ENCODE data around the gene LARP4B.

LARP4B gene

DNA sequence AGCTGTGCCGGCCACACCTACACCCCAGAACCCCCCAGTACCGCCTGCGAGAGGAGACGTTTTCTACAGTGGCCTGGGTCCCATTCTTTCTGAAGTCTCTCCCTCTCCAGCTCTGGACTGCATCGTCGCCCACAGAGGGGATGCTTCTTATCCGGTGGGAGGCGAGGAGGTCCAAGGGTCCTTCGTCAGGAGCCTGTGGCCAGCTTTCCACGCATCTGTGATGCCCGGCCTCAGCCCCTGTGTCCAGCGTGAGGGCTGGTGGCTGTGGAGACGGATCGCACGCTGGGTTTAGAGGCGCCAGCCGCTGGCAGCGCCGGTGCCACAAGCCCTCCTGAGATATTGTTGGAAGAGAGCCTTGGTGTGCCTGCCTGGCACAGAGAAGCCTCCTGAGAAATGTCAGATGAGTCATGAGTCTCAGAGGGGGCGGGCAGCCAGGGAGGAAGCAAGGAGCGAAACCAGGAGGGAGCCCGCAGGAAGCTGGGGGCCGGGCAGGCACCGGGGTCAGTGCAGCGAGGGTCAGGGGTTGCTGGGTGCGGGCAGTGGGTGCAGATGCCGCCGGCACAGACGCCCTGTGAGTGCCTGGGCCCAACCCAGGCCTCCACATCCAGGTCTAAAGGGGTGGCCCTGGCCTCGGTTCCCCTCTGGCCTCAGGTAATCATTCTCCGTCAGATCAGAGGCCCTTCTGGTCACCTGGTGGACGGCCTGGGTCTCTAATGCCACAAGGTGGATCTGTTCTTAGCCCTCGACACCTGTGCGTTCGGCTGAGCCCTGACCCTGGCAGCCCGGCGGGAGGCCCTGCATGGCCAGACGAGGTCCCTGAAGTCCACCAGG lies 156.0 kb downstream of the LARP4B start:
- Histone ChIP-seq H3K27ac (replicated peaks; ENCODE audit: low read length) (no peak overlapping the region), H3K27me3 (ENCODE audit: control insufficient read depth in 3 of 3, insufficient read depth in 3 of 3, low read depth in 1 of 3, low read length in 3 of 3) (no peaks in the 10 kb centered on the region), H2AFZ (ENCODE audit: low read length) (no peak overlapping the region), H3K4me2 (ENCODE audit: insufficient read depth, low read length, poor library complexity, severe bottlenecking) (no peak overlapping the region), H2BK15ac (ENCODE audit: low read length) (no peak overlapping the region), H3K18ac (ENCODE audit: low read length) (peak overlapping the region; percentile 76), H2BK5ac (ENCODE audit: low read length) (no peak overlapping the region), H2BK120ac (ENCODE audit: low read depth, low read length) (no peak overlapping the region), H4K8ac (ENCODE audit: low read depth, low read length) (no peak overlapping the region), H4K91ac (ENCODE audit: low read depth, low read length, poor library complexity) (no peak overlapping the region), H3K4me3 (ENCODE audit: low read length in 2 of 2) (no peak overlapping the region), H3K36me3 (replicated peaks in 1 of 2; ENCODE audit: control insufficient read depth in 2 of 2, insufficient read depth in 2 of 2, low read length in 2 of 2) (no peaks in the 10 kb centered on the region), H3K4me1 (ENCODE audit: control insufficient read depth in 2 of 2, insufficient read depth in 1 of 2, low read depth in 1 of 2, low read length in 2 of 2) (no peaks in the 10 kb centered on the region), H3K9ac (ENCODE audit: low read depth, low read length, poor library complexity) (no peak overlapping the region), H3K23ac (ENCODE audit: low read depth, low read length, poor library complexity) (no peak overlapping the region), H2AK5ac (ENCODE audit: low read depth, low read length) (no peak overlapping the region), H3K79me1 (ENCODE audit: low read depth, low read length) (no peaks in the 10 kb centered on the region), H3K4ac (ENCODE audit: low read length) (no peak overlapping the region), H3K9me3 (replicated peaks in 1 of 2; ENCODE audit: control insufficient read depth in 2 of 2, insufficient read depth in 1 of 2, low read depth in 1 of 2, low read length in 2 of 2) (peaks cover 0 to 3% of the 10 kb centered on the region in 2 donors), H3K14ac (ENCODE audit: low read length) (peak overlapping the region; percentile 8), H2BK12ac (ENCODE audit: low read length) (peak overlapping the region; percentile 63)
- WGBS, 2 donors (ENCODE audit: extremely low coverage in 2 of 2, insufficient read length in 2 of 2, insufficient replicate concordance in 1 of 2): no CpG with 5 or more reads among the region's 38 CpGs
- no peak for DNase-seq (ENCODE audit: low spot score)

- H2BK120ac ChIP-seq (ENCODE audit: low read depth, low read length): no peak overlapping the region
- H3K9ac ChIP-seq (ENCODE audit: low read depth, low read length, poor library complexity): no peak overlapping the region
- no peak overlapping the region for H3K4me3 ChIP-seq (ENCODE audit: low read length in 2 of 2)
- no peak overlapping the region for H3K4me2 ChIP-seq (ENCODE audit: insufficient read depth, low read length, poor library complexity, severe bottlenecking)
- H2BK15ac ChIP-seq (ENCODE audit: low read length): no peak overlapping the region
- no peak overlapping the region for H4K91ac ChIP-seq (ENCODE audit: low read depth, low read length, poor library complexity)
- H3K14ac ChIP-seq (ENCODE audit: low read length): peak overlapping the region; percentile 56
- H3K27ac ChIP-seq (replicated peaks; ENCODE audit: low read length): no peak overlapping the region
- H3K27me3 ChIP-seq (ENCODE audit: control insufficient read depth in 3 of 3, insufficient read depth in 3 of 3, low read depth in 1 of 3, low read length in 3 of 3): no peaks in the 10 kb centered on the region
- no peak overlapping the region for H3K4ac ChIP-seq (ENCODE audit: low read length)
- H4K8ac ChIP-seq (ENCODE audit: low read depth, low read length): no peak overlapping the region
- peaks cover 3% of the 10 kb centered on the region in 2 donors for H3K9me3 ChIP-seq (replicated peaks in 1 of 2; ENCODE audit: control insufficient read depth in 2 of 2, insufficient read depth in 1 of 2, low read depth in 1 of 2, low read length in 2 of 2)
- no peak overlapping the region for H2AK5ac ChIP-seq (ENCODE audit: low read depth, low read length)
- H3K18ac ChIP-seq (ENCODE audit: low read length): no peak overlapping the region
- H3K79me1 ChIP-seq (ENCODE audit: low read depth, low read length): no peaks in the 10 kb centered on the region
- no peak overlapping the region for H2BK12ac ChIP-seq (ENCODE audit: low read length)
- peak overlapping the region; percentile 55 for H3K23ac ChIP-seq (ENCODE audit: low read depth, low read length, poor library complexity)
- WGBS, 2 donors (ENCODE audit: extremely low coverage in 2 of 2, insufficient read length in 2 of 2, insufficient replicate concordance in 1 of 2): no CpG with 5 or more reads among the region's 23 CpGs
- no peak overlapping the region for H2AFZ ChIP-seq (ENCODE audit: low read length)
- DNase-seq (ENCODE audit: low spot score): no peak
- H2BK5ac ChIP-seq (ENCODE audit: low read length): no peak overlapping the region
- H3K36me3 ChIP-seq (replicated peaks in 1 of 2; ENCODE audit: control insufficient read depth in 2 of 2, insufficient read depth in 2 of 2, low read length in 2 of 2): no peaks in the 10 kb centered on the region
- H3K4me1 ChIP-seq (ENCODE audit: control insufficient read depth in 2 of 2, insufficient read depth in 1 of 2, low read depth in 1 of 2, low read length in 2 of 2): no peaks in the 10 kb centered on the region
These were observed 156.8 kb downstream of the LARP4B start for GRCh38 chr10:774661-775244.

DNA sequence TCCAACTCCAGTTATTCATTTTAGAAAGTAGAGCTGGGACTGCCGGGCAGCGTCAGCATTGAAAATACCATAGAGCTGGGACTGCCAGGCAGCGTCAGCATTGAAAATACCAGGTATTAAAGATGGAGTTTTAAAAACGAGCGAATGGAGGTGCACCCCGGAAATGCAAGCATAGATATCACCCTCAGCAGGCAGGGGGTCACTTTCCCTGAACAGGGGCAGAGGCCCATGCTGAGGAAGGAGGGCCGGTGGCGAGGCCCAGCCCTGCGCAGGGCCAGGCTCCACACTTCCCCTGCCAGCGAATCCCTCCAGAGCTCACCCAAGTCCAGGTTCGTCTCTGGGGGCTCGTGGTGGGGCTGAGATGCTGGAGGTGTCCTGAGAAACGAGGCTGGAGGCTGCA lies 157.3 kb downstream of the LARP4B start:
- H2BK12ac ChIP-seq (ENCODE audit: low read length): no peak overlapping the region
- H3K4me1 ChIP-seq (ENCODE audit: control insufficient read depth in 2 of 2, insufficient read depth in 1 of 2, low read depth in 1 of 2, low read length in 2 of 2): no peaks in the 10 kb centered on the region
- H3K14ac ChIP-seq (ENCODE audit: low read length): peak overlapping the region; percentile 63
- no peak overlapping the region for H3K27ac ChIP-seq (replicated peaks; ENCODE audit: low read length)
- WGBS, 2 donors (ENCODE audit: extremely low coverage in 2 of 2, insufficient read length in 2 of 2, insufficient replicate concordance in 1 of 2): no CpG with 5 or more reads among the region's 13 CpGs
- H4K8ac ChIP-seq (ENCODE audit: low read depth, low read length): no peak overlapping the region
- no peaks in the 10 kb centered on the region for H3K36me3 ChIP-seq (replicated peaks in 1 of 2; ENCODE audit: control insufficient read depth in 2 of 2, insufficient read depth in 2 of 2, low read length in 2 of 2)
- H2BK120ac ChIP-seq (ENCODE audit: low read depth, low read length): no peak overlapping the region
- H3K9ac ChIP-seq (ENCODE audit: low read depth, low read length, poor library complexity): no peak overlapping the region
- no peak overlapping the region for H2AFZ ChIP-seq (ENCODE audit: low read length)
- H3K79me1 ChIP-seq (ENCODE audit: low read depth, low read length): no peaks in the 10 kb centered on the region
- DNase-seq (ENCODE audit: low spot score): no peak
- H3K9me3 ChIP-seq (replicated peaks in 1 of 2; ENCODE audit: control insufficient read depth in 2 of 2, insufficient read depth in 1 of 2, low read depth in 1 of 2, low read length in 2 of 2): peaks cover 3 to 4% of the 10 kb centered on the region in 2 donors
- no peak overlapping the region for H4K91ac ChIP-seq (ENCODE audit: low read depth, low read length, poor library complexity)
- no peaks in the 10 kb centered on the region for H3K27me3 ChIP-seq (ENCODE audit: control insufficient read depth in 3 of 3, insufficient read depth in 3 of 3, low read depth in 1 of 3, low read length in 3 of 3)
- H3K4me3 ChIP-seq (ENCODE audit: low read length in 2 of 2): no peak overlapping the region
- no peak overlapping the region for H3K18ac ChIP-seq (ENCODE audit: low read length)
- H3K4me2 ChIP-seq (ENCODE audit: insufficient read depth, low read length, poor library complexity, severe bottlenecking): no peak overlapping the region
- H2BK5ac ChIP-seq (ENCODE audit: low read length): no peak overlapping the region
- H3K23ac ChIP-seq (ENCODE audit: low read depth, low read length, poor library complexity): no peak overlapping the region
- H2BK15ac ChIP-seq (ENCODE audit: low read length): no peak overlapping the region
- no peak overlapping the region for H3K4ac ChIP-seq (ENCODE audit: low read length)
- H2AK5ac ChIP-seq (ENCODE audit: low read depth, low read length): no peak overlapping the region

DNA sequence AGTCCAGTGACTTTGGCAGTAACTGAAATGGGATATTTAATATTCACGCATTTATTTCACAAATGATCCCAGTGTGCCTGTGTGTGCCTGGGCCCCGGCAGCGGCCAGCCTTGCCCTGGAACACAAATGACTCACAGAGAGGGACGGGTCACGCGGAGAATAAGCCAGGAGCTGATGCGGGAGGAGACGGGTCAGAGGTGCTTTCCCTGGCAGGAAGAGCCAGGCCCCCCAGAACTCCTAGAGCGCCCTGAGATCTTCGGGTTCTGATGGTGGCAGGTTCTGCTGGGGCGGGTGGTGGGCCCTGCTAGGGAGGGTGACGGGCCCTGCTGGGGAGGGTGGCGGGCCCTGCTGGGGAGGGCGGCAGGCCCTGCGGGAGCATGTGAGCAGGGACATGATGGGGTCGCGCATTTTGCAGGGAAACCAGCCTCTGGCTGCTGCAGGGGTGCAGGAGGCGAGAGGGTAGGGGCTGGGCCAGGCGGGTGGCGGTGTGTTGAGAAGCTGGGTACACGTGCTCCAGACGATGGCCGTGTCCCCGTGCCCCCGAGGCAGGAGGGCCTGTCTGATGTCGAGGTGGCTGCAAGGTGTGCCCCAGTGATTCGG lies 157.8 kb downstream of the LARP4B start:
- Histone ChIP-seq H3K79me1 (ENCODE audit: low read depth, low read length) (no peaks in the 10 kb centered on the region), H3K18ac (ENCODE audit: low read length) (peak overlapping the region; percentile 36), H3K9me3 (replicated peaks in 1 of 2; ENCODE audit: control insufficient read depth in 2 of 2, insufficient read depth in 1 of 2, low read depth in 1 of 2, low read length in 2 of 2) (peaks cover 3 to 4% of the 10 kb centered on the region in 2 donors), H3K4me2 (ENCODE audit: insufficient read depth, low read length, poor library complexity, severe bottlenecking) (no peak overlapping the region), H3K4ac (ENCODE audit: low read length) (no peak overlapping the region), H3K36me3 (replicated peaks in 1 of 2; ENCODE audit: control insufficient read depth in 2 of 2, insufficient read depth in 2 of 2, low read length in 2 of 2) (no peaks in the 10 kb centered on the region), H2BK12ac (ENCODE audit: low read length) (no peak overlapping the region), H2AK5ac (ENCODE audit: low read depth, low read length) (no peak overlapping the region), H3K4me3 (ENCODE audit: low read length in 2 of 2) (no peak overlapping the region), H3K4me1 (ENCODE audit: control insufficient read depth in 2 of 2, insufficient read depth in 1 of 2, low read depth in 1 of 2, low read length in 2 of 2) (no peaks in the 10 kb centered on the region), H2BK5ac (ENCODE audit: low read length) (peak overlapping the region; percentile 26), H3K27ac (replicated peaks; ENCODE audit: low read length) (no peak overlapping the region), H2AFZ (ENCODE audit: low read length) (peak overlapping the region; percentile 33), H3K14ac (ENCODE audit: low read length) (peak overlapping the region; percentile 63), H4K91ac (ENCODE audit: low read depth, low read length, poor library complexity) (peak overlapping the region; percentile 25), H4K8ac (ENCODE audit: low read depth, low read length) (no peak overlapping the region), H3K23ac (ENCODE audit: low read depth, low read length, poor library complexity) (no peak overlapping the region), H3K27me3 (ENCODE audit: control insufficient read depth in 3 of 3, insufficient read depth in 3 of 3, low read depth in 1 of 3, low read length in 3 of 3) (no peaks in the 10 kb centered on the region), H3K9ac (ENCODE audit: low read depth, low read length, poor library complexity) (no peak overlapping the region), H2BK120ac (ENCODE audit: low read depth, low read length) (no peak overlapping the region), H2BK15ac (ENCODE audit: low read length) (no peak overlapping the region)
- DNase-seq (ENCODE audit: low spot score): no peak
- WGBS, 2 donors (ENCODE audit: extremely low coverage in 2 of 2, insufficient read length in 2 of 2, insufficient replicate concordance in 1 of 2): no CpG with 5 or more reads among the region's 27 CpGs
